Amniotic epithelial cell (primary cell): ENCODE data around the gene BLTP2.
A peak's percentile ranks its signal among the peaks of the same experiment; 100 is the strongest.
"Not testable (repeated sequence)": the region's sequence is repeated elsewhere in the genome, so short reads cannot be mapped to it uniquely, and the experiment has no call there.

Source experiments
- DNase-seq: peaks from one replicate; pipeline ENCODE4 v3.0.0-alpha.2; 2010; ENCODE audit warnings: low read depth

Gene BLTP2

GRCh38 chr17:28646039-28646754 is 1.2 kb upstream of the BLTP2 start:
- peak; percentile 70 for DNase-seq

GRCh38 chr17:28645576-28645939 is 600 bp upstream of the BLTP2 start:
- no peak for DNase-seq

- DNase-seq = peak; percentile 26
These were observed 773 bp downstream of the BLTP2 start for GRCh38 chr17:28643983-28644786.

- no peak for DNase-seq
These were observed 3.4 kb downstream of the BLTP2 start for GRCh38 chr17:28641579-28641978.

- DNase-seq = no peak
These were observed 9.5 kb downstream of the BLTP2 start for GRCh38 chr17:28635506-28635905.

GRCh38 chr17:28634206-28634865 is 10.6 kb downstream of the BLTP2 start:
- DNase-seq = no peak

GRCh38 chr17:28626818-28627217 is 18.1 kb downstream of the BLTP2 start:
- no peak for DNase-seq

- DNase-seq = no peak
These were observed 20.8 kb downstream of the BLTP2 start for GRCh38 chr17:28624148-28624547.

- no peak for DNase-seq
These were observed 21.3 kb downstream of the BLTP2 start for GRCh38 chr17:28623696-28624095.

- no peak for DNase-seq
These were observed 22.8 kb downstream of the BLTP2 start for GRCh38 chr17:28622186-28622585.

- no peak for DNase-seq
These were observed 24.9 kb downstream of the BLTP2 start for GRCh38 chr17:28620010-28620409.

- no peak for DNase-seq
These were observed 26.5 kb downstream of the BLTP2 start for GRCh38 chr17:28618464-28618863.

GRCh38 chr17:28616281-28616680 is 28.7 kb downstream of the BLTP2 start:
- no peak for DNase-seq

GRCh38 chr17:28615260-28615940 is 29.6 kb downstream of the BLTP2 start:
- no peak for DNase-seq

GRCh38 chr17:28613931-28614381 is 31.0 kb downstream of the BLTP2 start, which contains the start of gene RSKR:
Gene RSKR (minus strand): TSS chr17:28614185. CDS start chr17:28614161, 24 bp downstream.
- peak; percentile 8 for DNase-seq

GRCh38 chr17:28612936-28613872 is 31.8 kb downstream of the BLTP2 start:
- DNase-seq = peak; percentile 41

GRCh38 chr17:28612531-28612930 is 32.4 kb downstream of the BLTP2 start:
- no peak for DNase-seq

GRCh38 chr17:28610376-28610775 is 34.6 kb downstream of the BLTP2 start:
- DNase-seq = no peak

- not testable (repeated sequence) for DNase-seq
These were observed 40.9 kb downstream of the BLTP2 start for GRCh38 chr17:28604031-28604430.

- DNase-seq = peak; percentile 76
These were observed 45.4 kb downstream of the BLTP2 start for GRCh38 chr17:28599311-28600184.
